GM21360 (cell line): Measurements from ENCODE around the gene SEC61B.
"Not testable (repeated sequence)": the region's sequence is repeated elsewhere in the genome, so short reads cannot be mapped to it uniquely, and the experiment has no call there.

Experiments used
- ATAC-seq: cut with Tn5 transposase; IDR thresholded peaks from one replicate; pipeline ENCODE4 v1.9.1; 2021; ENCODE audit warnings: mild to moderate bottlenecking, moderate library complexity; ENCODE audit not compliant: unreplicated experiment

Gene SEC61B

DNA sequence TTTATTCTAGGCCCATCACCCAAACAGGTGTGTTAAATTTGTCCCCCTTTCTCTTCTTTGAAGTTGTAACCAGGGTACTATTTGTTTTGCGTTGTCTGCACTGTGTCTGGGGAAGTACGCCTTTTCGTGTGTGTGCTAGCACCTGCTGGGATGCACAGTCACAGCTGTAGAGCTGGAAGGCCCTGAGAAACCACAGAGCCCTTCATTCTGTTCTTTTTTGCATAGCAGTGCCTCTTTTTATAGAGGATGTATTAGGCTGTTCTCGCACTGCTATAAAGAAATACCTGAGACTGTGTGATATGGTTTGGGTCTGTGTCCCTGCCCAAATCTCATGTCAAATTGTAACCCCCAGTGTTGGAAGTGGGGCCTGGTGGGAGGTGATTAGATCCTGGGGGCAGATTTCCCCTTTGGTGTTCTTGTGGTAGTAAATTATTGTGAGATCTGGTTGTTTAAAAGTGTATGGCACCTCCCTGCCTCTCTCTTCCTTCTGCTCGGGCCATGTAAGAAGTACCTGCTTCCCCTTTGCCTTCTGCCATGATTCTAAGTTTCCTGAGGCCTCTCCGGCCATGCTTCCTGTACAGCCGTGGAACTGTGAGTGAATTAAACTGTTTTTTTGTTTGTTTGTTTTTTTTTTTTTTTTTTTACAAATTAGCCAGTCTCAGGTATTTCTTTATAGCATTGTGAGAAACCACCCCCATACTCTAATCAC is 14.0 kb downstream of the SEC61B start:
- ATAC-seq, result peak; percentile 95

DNA sequence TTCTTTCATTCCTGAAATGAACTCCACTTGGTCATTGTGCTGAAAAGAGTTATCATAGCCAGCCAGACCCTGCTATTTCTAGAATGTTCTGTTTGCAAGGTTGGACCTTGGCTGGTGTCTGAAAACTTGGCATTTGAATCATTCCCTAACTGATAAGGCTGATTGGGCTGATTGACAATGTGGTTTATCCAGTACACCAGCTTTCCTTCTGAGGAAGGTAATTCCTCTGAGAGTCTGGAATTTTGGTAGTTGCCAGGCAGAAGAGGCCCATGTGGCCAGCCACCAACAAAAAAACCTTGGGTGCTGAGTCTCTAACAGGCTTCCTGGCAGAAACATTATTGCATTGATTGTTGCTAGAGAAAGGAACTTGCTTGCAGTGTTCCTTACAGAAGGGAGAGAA is 15.3 kb downstream of the SEC61B start:
- no peak for ATAC-seq

DNA sequence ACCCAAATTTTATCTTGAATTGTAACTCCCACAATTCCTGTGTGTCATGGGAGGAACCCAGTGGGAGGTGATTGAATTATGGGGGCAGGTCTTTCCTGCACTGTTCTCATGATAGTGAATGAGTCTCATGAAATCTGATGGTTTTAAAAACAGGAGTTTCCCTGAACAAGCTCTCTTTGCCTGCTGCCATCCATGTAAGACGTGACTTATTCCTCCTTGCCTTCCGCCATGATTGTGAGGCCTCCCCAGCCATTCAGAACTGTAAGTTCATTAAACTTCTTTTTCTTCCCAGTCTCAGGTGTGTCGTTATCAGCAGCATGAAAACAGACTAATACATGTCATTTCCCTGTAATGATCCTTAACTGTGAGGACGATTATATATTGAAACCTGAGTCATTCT is 15.8 kb downstream of the SEC61B start:
- not testable (repeated sequence) for ATAC-seq

DNA sequence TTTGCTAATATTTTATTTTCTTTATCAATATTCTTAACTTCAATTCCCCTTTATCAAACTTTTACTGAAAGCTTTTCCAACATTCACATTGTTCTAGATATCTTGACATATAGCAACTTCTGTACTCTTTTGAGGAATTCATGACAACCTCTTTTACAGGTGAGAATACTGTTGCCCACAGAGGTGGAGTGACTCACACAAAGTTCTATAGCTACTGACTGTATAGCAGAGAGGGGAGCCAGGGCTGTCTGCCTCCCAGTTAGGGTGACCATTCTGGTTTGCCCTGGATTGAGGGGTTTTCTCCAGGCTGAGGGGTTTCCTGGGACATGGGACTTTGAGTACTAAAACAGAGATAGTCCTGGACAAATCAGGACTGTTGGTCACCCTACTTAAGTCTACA is 16.2 kb downstream of the SEC61B start:
- ATAC-seq, result no peak

DNA sequence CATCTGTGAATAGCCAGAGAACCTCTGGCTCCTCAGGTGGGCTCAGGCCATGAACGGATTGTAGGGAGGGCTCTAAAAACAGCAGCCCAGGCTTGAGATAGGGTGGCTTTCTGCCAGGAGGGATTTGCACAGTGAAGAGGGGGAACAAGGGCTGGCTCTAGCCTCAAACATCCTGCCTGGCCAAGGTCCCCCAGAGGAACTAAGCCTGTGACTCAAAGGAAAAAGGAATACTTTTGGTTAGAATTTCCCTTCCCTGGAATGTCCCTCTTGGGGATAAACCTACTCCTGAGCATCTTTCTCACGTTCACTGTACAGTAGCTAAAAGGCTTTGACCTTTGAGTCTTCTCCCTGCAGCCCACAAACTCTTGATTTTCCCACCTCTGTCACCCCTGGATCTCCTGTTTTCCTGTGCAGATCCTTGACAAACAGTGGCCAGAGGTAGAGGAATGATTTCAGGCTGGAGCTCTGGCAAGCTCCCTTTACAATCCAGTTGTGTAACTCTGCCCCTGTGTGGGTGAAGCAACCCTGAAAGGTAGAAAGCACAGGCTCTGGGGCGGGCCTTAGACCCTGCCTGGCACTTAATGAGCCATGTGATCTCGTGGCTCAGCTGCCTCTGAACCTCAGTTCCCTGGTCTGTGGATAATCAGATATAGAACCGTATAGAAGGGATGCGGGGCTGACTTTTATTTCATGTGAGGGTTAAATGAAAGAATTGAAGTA is 17.4 kb downstream of the SEC61B start:
- ATAC-seq, result no peak

DNA sequence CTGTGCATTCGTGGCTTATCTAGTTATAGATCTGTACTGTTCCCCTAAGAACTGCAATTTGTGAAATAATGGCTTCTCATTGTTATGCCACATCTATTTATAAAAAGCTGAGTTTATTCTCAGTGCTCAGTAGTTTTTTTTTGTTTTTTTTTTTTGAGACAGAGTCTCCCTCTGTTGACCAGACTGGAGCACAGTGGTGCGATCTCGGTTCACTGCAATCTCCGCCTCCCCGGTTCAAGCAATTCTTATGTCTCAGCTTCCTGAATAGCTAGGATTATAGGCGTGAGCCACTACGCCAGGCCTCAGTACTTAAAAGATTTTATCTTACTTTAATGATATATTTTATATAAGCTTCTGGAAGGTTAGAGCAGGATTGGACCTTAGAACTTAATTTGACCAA is 19.0 kb downstream of the SEC61B start:
- ATAC-seq, result no peak

DNA sequence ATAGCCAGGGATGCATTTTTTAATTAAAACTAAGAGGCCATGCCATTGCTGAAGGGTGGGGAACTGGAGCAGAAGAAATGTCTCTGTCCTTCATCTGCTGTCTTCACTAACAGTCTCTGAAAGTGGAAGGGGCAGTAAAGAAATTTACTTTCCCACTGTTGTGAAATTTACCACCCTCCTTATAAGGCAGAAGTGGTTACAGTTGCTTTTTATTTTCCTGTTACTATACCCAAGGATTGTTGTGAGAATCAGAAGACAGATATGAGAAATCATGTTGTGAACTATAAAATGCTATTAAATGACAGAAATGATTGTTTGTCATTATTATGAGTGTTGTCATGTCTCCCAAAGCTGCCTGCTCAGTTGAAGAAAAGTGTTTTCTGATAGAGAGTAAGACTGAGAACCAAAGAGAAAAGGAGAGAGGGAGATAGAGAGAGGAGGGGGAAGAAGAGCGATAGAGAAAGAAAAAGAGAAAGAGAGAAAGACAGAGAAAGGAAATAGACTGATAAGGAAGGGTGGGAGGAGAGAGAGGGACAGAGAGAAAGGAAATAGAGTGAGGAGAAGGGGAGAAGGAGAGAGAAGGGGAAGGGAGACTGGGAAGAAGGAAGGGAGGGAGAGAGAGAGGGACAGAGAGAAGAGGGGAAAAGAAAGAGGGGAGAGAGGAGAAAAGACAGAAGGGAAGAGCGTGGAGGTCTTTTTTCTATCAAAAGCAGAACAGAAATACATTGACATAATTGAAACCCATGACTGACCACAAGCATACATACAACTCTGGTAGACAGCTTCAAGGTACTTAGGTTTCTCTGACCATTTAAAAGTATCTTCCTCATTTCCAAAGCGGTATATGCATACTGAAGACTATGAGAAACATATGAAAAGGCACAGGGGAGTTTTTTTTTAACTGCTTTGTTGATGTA is 22.5 kb downstream of the SEC61B start:
- peak; percentile 94 for ATAC-seq

DNA sequence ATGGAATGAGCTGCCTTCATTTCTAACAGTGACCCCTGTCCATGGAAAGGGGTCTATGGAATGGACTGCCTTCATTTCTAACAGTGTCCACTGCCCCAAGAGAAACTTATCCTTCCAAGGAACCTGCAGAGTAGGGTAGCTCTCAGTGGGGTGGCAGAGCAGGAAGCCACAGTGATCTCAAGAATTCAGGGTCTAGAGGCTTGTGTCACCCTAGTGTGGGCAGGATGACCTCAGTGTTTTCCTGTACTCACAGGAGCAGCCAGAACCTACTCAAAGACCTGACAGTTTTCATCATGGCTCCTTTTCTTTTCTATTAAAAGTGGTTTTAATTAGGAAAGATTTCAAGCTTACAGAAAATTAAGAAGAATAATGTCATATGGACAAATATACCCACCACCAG is 27.5 kb downstream of the SEC61B start:
- ATAC-seq, result no peak

DNA sequence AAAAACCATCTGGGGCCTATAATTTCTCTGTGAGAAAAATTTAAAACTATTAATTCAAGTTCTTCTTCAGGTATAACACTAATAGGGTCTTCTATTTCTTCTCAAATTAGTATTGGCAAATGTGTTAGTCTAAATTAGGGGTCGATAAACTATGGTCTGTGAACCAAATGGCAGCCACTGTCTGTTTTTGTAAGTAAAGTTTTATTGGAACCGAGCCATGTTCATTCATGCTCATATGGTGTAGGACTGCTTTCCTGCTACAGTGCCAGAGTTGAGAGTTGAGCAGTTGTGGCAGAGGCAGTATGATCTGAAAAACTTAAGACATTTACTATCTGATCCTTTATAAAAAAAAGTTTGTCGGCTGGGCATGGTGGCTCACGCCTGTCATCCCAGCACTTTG is 29.1 kb downstream of the SEC61B start:
- ATAC-seq, result no peak

DNA sequence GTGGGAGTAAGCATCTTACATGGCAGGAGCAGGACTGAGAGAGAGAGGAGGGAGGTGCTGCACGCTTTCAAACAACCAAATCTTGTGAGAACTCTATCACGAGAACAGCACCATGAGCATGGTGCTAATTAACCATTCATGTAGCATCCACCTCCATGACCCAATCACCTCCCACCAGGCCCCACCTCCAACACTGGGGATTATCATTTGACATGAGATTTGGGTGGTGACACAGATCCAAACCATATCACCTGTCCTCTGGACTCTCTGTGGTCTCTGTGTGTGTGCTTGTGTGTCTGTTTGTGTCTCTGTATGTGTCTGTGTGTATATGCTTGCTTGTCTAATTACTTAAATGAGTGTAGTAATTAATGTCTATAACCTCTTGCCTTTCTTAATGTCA is 31.1 kb downstream of the SEC61B start:
- peak; percentile 34 for ATAC-seq

DNA sequence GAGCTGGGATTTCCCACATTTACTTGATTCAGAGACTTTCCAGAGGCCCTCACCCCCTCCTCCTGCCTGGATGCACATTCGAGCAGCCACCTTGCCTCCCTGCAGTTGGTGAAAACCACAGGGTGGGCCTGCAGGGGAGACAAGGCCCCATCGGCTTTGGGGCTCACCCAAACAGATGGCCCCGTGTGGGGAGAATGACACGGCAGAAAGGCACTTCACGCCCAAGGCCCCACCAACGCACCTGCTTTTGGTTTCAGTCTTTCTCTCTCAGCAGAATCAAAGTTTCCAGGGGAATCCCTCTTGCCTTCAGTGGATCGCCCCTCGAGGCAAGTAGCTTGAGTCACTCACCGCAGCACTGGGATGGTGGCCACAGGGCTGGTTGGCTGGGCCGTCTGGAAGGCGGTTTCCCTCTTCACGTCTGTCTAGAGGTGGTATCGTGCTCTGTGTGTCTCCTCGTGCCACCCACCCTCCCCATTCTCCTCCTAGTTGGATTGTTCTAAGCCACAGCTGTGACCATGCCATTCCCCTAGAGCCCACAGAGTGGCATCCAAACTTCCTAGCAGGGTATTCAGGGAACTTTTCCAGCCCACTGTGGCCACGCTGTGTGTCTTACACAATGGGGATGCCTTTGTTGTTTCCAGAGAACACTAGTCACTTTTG is 31.8 kb downstream of the SEC61B start:
- ATAC-seq, result peak; percentile 86

DNA sequence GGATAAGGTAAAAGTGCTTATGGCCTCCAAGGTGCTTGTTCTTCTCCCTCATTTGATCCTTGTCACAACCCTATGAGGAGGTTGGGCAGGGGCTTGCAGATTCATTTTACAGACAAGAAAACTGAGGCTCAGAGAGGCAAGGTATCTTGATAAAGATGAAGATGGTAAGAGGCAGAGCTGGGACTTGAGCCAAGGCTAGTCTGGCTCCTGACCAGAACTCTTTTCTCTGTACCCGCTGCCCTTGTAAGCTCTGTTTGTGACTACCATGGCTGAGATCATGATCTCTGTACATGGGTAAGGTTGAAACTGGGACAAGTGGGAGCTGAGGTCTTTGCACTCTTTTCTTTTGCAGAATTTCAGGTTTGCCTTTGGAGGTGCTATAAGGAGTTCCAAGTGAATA is 33.6 kb downstream of the SEC61B start:
- ATAC-seq, result no peak

DNA sequence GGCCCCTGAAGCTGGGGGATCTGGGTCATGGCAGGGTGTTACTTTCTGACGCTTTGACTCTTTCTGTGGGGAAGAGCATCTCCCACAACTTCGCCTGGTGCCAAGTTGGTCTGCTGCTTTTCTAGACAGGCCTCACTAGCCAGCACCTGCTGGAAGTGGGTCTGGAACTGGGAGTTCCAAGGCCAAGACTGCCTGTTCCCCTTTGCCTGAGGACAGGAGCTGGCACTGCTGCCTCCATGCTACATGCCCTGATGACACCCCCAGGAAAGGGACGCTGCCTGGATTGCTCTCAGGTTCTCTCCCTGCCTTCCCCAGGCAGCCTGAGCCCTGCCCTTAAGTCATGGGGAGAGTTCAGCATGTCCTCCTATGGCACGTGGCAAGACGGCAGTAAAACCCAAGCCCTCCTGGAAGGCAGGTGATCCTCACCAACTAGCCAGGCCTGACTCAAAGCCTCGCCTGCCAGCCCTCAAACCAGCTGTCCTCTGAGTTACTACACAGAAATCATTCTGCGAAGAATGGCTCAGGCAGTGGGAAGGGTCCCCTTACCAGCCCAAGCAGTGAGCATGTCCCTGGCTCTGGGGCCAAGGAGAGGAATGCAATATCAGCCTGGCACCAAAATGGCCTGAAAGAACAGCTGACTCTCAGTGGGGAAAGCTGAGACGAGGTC is 35.8 kb downstream of the SEC61B start:
- ATAC-seq, result no peak

DNA sequence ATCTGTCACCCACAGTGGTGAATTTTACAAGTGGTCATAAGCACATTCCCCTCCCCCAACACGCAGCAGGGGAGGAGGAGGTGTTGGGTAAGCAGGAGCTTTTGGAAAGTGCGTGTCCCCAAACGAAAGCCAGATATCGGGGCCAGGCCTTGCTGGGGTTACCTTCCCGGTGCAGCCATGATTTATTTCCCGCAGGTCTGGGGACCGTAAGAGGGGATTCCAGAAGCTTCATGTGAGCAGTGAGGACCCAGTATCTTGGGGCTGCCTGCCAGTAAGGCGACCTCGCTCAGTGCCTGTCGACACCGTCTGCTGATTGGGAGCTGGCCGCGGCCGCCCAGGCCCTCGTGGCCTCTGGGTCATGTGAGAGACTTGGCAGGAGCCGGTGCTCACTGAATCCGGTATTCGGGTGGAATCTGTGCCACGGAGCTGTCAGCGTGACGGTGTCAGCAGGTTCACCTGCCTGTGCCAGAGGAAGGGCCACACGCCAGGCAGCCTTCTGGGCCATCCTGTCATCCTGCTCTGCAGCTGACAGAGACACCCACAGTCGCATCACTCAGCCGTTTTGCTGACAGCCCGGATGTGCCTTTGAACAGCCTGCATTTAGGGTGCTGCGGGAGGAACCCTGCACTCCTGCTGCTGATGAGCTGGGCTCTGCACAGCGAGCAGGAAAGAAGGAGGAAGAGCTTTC is 37.3 kb downstream of the SEC61B start:
- no peak for ATAC-seq

DNA sequence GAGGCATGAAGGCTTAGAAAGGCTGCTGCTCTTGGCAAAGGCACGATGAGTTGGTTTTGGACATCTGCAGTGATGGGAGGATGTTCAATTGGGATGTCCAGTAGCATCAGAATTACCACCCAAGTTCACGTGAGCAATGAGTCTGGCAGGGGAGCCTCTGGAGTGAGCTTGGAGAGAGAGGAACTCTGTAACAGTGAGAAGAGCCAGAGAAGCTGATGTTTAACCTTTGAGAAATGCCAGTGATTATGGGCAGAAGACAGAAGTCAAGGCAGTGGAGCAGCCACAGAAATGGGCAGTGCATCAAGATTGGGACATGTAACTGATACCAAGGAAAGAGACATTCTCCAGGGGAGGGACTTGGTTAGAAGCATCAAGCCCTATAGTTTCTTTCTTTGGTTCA is 39.8 kb downstream of the SEC61B start:
- no peak for ATAC-seq

DNA sequence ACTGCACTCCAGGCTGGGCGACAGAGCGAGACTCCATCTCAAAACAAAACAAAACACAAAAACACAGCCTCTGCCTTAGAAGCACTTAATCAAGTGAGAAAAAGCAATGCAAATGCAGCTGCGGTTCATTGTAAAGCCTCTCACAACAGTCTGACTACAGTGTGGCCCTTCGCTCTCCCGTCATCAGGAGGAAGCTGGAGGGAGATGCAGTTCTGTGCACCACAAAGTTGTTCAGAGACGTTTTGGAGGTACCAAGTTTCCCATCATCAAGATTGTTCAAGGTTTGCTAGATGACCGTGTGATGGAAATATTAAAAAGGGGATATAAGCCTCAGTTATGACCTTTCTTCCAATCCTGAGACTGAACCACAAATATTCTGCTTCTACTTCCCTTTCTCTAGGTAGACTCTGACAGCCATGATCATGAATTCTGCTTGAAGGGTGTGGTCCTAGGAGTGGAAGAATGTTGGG is 40.9 kb downstream of the SEC61B start:
- ATAC-seq, result peak; percentile 76

DNA sequence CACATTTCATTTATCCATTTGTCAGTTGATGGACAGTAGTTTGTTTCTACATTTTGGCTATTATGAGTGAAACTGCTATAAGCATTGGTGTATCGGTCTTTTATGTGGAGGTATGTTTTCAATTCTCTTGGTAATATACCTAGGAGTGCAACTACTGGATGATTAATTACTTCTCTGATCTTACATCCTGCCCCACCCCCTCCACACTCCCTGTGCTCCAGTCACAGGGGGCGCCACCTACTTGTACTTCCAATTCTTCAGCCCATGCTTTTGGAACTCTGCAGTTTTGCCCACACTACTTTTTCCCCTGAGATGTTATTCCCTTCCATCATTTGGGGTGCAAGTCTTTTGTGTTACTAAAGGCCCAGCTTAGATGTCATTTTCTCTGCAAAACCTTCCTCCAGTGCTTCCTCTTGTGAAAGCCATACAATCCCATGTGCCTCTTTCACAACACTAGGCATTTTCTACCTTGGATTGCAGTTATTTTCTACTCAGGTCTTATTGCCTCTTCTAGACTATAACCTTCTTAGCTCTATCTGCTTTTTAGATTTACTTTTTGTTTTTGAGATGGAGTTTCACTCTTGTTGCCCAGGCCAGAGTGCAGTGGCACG is 42.1 kb downstream of the SEC61B start:
- no peak for ATAC-seq

DNA sequence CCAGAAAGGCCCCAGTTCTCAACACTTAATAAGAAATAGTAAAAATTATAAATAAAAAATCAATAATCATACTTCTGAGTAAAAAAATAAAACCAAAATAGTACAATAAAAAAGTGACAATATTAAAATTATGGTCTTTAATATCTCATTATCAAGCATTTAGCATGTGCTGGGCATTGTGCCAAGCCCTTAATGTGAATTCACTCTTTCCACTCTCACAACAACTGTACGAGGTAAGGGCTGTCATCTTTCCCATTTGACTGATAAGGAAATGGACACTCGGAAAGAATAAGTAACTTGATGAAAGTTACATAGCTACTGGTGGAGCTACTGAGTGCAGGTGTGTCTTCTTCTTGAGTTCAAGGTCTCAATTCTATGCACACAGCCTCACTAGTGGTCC is 43.6 kb downstream of the SEC61B start:
- ATAC-seq, result no peak

DNA sequence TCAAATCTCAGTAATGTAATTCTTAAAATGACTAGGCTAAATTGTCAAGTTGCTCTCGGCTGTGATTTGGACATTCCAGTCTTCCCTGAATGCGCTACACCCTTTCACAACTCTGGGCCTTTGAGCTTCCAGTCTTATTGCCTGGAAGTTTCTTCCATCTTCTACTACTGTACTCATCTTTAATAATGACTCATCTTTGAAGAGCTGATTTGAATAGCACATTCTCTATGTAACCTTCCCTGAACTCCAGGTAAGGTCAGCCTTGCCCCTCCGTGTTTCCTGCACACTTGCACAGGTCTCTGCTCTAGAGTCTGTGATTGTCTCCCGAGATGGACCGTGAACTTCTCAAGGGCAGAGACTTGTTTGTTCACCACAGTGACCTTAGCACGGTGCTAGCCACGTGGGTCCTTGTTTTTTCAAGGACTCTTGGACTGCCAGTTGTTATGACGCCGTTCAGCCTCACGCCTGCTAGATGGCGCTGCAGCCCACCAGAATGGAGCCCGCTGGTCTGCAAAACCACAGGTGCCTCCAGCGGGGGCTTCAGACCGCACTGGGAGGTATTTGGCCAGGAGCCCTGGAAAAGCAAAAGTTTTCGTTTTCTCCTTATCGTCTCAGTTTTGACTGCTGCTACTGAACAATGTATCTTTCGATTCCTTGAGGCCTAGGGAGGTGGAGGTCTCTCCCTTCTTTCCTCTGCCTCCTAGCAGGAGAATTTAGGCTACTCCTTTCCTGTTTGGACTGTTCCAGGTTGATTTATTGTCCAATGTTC is 44.4 kb downstream of the SEC61B start:
- ATAC-seq, result peak; percentile 52
